HepG2 (cell line): ENCODE data around the gene TRAPPC12. TPM values are rescaled to one million over a fixed set of nuclear protein-coding genes. Genes with fewer than 3 reads are reported as not detected.
A peak's percentile ranks its signal among the peaks of the same experiment; 100 is the strongest.

ENCODE experiments used
- AKAP8 ChIP-seq: sonication (generic); formaldehyde crosslinking; IDR thresholded peaks from 2 replicates; pipeline ENCODE4 v1.5.1; 2020; ENCODE audit warnings: mild to moderate bottlenecking, missing genetic modification reagents
- BRF2 ChIP-seq: sonication (generic); formaldehyde crosslinking; IDR thresholded peaks from 2 replicates; pipeline ENCODE4 v1.8.1; 2022; ENCODE audit warnings: mild to moderate bottlenecking, missing genetic modification reagents
- CEBPZ ChIP-seq: IDR thresholded peaks from 2 replicates; pipeline ENCODE4 v1.6.1; 2012; ENCODE audit warnings: low read length, improper control_type of control experiment
- DPF2 ChIP-seq: sonication (generic); formaldehyde crosslinking; IDR thresholded peaks from 2 replicates; pipeline ENCODE4 v1.4.0; 2020; ENCODE audit warnings: mild to moderate bottlenecking, low read depth, missing genetic modification reagents, borderline replicate concordance
- KIAA2018 ChIP-seq: sonication (generic); formaldehyde crosslinking; IDR thresholded peaks from 2 replicates; pipeline ENCODE4 v1.5.0; 2020; ENCODE audit warnings: mild to moderate bottlenecking, missing genetic modification reagents, borderline replicate concordance
- POLR2AphosphoS2 ChIP-seq: IDR thresholded peaks from 2 replicates; pipeline ENCODE4 v1.6.1; 2011; ENCODE audit warnings: low read depth, low read length, improper control_type of control experiment
- TBL1XR1 ChIP-seq: fragments of 150-350 bp; IDR thresholded peaks from 2 replicates; pipeline ENCODE4 v1.6.1; 2014; ENCODE audit warnings: borderline replicate concordance, low read length; ENCODE audit not compliant: partially characterized antibody
- ZNF136 ChIP-seq: sonication (generic); formaldehyde crosslinking; IDR thresholded peaks from 2 replicates; pipeline ENCODE4 v1.8.1; 2022; ENCODE audit warnings: low read depth, mild to moderate bottlenecking, moderate library complexity, missing genetic modification reagents
- ZNF17 ChIP-seq: sonication (generic); formaldehyde crosslinking; IDR thresholded peaks from 2 replicates; pipeline ENCODE4 v1.5.0; 2020; ENCODE audit warnings: mild to moderate bottlenecking, missing genetic modification reagents
- ZNF441 ChIP-seq: sonication (generic); formaldehyde crosslinking; IDR thresholded peaks from 2 replicates; pipeline ENCODE4 v1.7.0; 2021; ENCODE audit warnings: missing genetic modification reagents, borderline replicate concordance
- ZNF503 ChIP-seq: sonication (generic); formaldehyde crosslinking; IDR thresholded peaks from 2 replicates; pipeline ENCODE4 v1.4.0; 2020; ENCODE audit warnings: missing genetic modification reagents
- ZNF720 ChIP-seq: sonication (generic); formaldehyde crosslinking; IDR thresholded peaks from 2 replicates; pipeline ENCODE4 v1.4.0; 2020; ENCODE audit warnings: missing genetic modification reagents
- polyA plus RNA-seq, 8 experiments: library from polyadenylated mRNA; depleted of rRNA in 3 of 8; stranded (reverse) in 7 of 8; unstranded in 1 of 8; fragments of >200 nt; fragmentation: Illumina TruSeq in 4 of 8; extraction: Trizol in 4 of 8; gene quantifications; 2 replicates each; pipeline versions ENCODE4 v1.2.1 to v1.2.3, GENCODE V29; 2011 to 2016; ENCODE audit warnings: low read depth in 4 of 8, missing spikeins in 1 of 8, mixed read lengths in 1 of 8; ENCODE audit not compliant: insufficient read depth in 1 of 8
- total RNA-seq, 5 experiments: library from RNA; depleted of rRNA; stranded (reverse); fragments of >200 nt; fragmentation: Illumina TruSeq; extraction: Trizol; gene quantifications; 2 replicates each; pipeline ENCODE4 v1.2.3, GENCODE V29; 2016; ENCODE audit warnings: low read depth in 1 of 5

The TRAPPC12 gene
- total and polyA plus RNA-seq, 2 of the 13 experiments (the other 11 are each of a cell fraction or from before 2014, with no cell fraction given): 46.4 to 97.7 TPM

GRCh38 chr2:3519255-3520205, 140.0 kb downstream of the TRAPPC12 start, which contains the start of gene ADI1 (continued):
- TF ChIP-seq KIAA2018 (CRISPR knock-in tag) (peak; percentile 100; the same call in 1 of the 2 replicates), ZNF503 (CRISPR knock-in tag) (peak; percentile 68; the same call in 1 of the 2 replicates), AKAP8 (peak; percentile 95), ZNF136 (no peak), ZNF441 (CRISPR knock-in tag) (peak; percentile 6; the same call in 1 of the 2 replicates), TBL1XR1 (no peak), BRF2 (CRISPR knock-in tag) (peak; percentile 100), POLR2AphosphoS2 (no peak; the same call in 1 of the 2 replicates), CEBPZ (no peak), ZNF720 (CRISPR knock-in tag) (peak; percentile 53; the same call in 1 of the 2 replicates), DPF2 (CRISPR knock-in tag) (peak; percentile 35; the same call in 1 of the 2 replicates), ZNF17 (CRISPR knock-in tag) (peak; percentile 95; the same call in 1 of the 2 replicates)
